Upper lobe of left lung (tissue), 6 donors: ENCODE measurements around the gene DAD1. TPM values are rescaled to one million over a fixed set of nuclear protein-coding genes. Genes with fewer than 3 reads are reported as not detected.

Experiments
- ATAC-seq, 2 donors: fragments of 200-7000 bp; cut with Tn5 transposase; one replicate each; pipeline ENCODE4 v1.9.1; 2022; ENCODE audit warnings: mild to moderate bottlenecking in 2 of 2, moderate library complexity in 2 of 2; ENCODE audit not compliant: low FRiP score in 2 of 2
- DNase-seq, 2 donors: peaks; one replicate each; pipeline ENCODE4 v3.0.0-alpha.2; 2019 to 2020
- H3K27ac ChIP-seq, 4 donors: fragments of 200-600 bp; sonication (generic); one replicate each; pipeline ENCODE4 v1.5.1; 2016 to 2019
- H3K27me3 ChIP-seq, 4 donors: fragments of 200-600 bp; sonication (generic); one replicate each; pipeline ENCODE4 v1.5.1; 2017 to 2019
- H3K36me3 ChIP-seq, 4 donors: fragments of 200-600 bp; sonication (generic); one replicate each; pipeline ENCODE4 v1.5.1; 2016 to 2019
- H3K4me1 ChIP-seq, 4 donors: fragments of 200-600 bp; sonication (generic); one replicate each; pipeline ENCODE4 v1.5.1; 2018 to 2019
- H3K4me3 ChIP-seq, 4 donors: fragments of 200-600 bp; sonication (generic); one replicate each; pipeline ENCODE4 v1.5.1; 2017 to 2019; ENCODE audit warnings: mild to moderate bottlenecking in 2 of 4, moderate library complexity in 1 of 4
- H3K9me3 ChIP-seq, 4 donors: fragments of 200-600 bp; sonication (generic); one replicate each; pipeline ENCODE4 v1.5.1; 2018 to 2019
- EP300 ChIP-seq, 4 donors: sonication (generic); formaldehyde crosslinking; IDR thresholded peaks; one replicate each; pipeline ENCODE4 v1.5.1; 2017; ENCODE audit warnings: antibody characterized with exemption in 4 of 4, control low read depth in 2 of 4
- POLR2A ChIP-seq, 4 donors: fragments of 450-650 bp; IDR thresholded peaks; one replicate each; pipeline ENCODE4 v1.5.1; 2016 to 2017; ENCODE audit warnings: antibody characterized with exemption in 4 of 4, mild to moderate bottlenecking in 2 of 4
- POLR2AphosphoS5 ChIP-seq, 2 donors: sonication (generic); formaldehyde crosslinking; IDR thresholded peaks; one replicate each; pipeline ENCODE4 v1.5.1; 2017; ENCODE audit warnings: antibody characterized with exemption in 2 of 2
- WGBS, 2 donors: methylation state at CpG; one replicate each; pipeline ENCODE4 v1.1.5; 2017 to 2018; 5-methylcytosine and 5-hydroxymethylcytosine counted together
- total RNA-seq, 6 donors: library from RNA; depleted of rRNA in 4 of 6; stranded (reverse); fragments of >200 nt in 4 of 6; gene quantifications; one replicate each; pipeline versions ENCODE4 v1.1.0 to v1.2.1, GENCODE V29; 2016 to 2021
- TF ChIP-seq, protein P1 (sequence below), 6 experiments: fragments of 450-650 bp in 4 of 6; fragments of 200-600 bp in 2 of 6; sonication (generic) in 2 of 6; IDR thresholded peaks; one replicate each; pipeline ENCODE4 v1.5.1; 2016 to 2019; ENCODE audit warnings: antibody characterized with exemption in 6 of 6
- donor health status: DM: no; HTN: no; CAD: no; lungs with moderate emphysema.
- donor health status: DM: no; HTN: yes; CAD: no; lungs with severe emphysema.

The DAD1 gene
- total RNA-seq, 6 donors from 2014 or later, result 8.4 to 188 (median 134) TPM

DNA sequence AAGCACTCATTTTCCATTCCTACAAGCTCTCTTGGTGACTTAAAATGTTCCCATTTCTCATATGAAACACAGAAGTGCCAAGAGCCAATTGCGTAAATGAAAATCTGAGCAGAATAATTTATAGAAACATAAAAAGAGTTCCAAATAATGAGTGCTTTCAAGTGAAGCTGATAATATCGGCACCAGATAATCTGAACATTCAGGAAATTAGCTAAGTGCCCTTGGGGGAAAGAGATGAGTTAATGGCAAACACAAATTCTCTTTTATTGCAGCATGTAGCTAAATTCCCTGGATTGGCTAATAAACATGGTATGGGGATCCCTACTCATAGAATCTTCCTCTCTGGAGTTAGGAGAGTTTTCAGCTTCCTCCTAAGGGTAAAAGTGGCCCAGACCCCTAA lies 46.7 kb downstream of the DAD1 start:
- no peak for TF ChIP-seq POLR2AphosphoS5 (IDR thresholded peaks at IDR 0.05)
- TF ChIP-seq POLR2A (IDR thresholded peaks at IDR 0.05), result no peak
- TF ChIP-seq EP300 (IDR thresholded peaks at IDR 0.05), result no peak
- TF ChIP-seq, protein P1, sequence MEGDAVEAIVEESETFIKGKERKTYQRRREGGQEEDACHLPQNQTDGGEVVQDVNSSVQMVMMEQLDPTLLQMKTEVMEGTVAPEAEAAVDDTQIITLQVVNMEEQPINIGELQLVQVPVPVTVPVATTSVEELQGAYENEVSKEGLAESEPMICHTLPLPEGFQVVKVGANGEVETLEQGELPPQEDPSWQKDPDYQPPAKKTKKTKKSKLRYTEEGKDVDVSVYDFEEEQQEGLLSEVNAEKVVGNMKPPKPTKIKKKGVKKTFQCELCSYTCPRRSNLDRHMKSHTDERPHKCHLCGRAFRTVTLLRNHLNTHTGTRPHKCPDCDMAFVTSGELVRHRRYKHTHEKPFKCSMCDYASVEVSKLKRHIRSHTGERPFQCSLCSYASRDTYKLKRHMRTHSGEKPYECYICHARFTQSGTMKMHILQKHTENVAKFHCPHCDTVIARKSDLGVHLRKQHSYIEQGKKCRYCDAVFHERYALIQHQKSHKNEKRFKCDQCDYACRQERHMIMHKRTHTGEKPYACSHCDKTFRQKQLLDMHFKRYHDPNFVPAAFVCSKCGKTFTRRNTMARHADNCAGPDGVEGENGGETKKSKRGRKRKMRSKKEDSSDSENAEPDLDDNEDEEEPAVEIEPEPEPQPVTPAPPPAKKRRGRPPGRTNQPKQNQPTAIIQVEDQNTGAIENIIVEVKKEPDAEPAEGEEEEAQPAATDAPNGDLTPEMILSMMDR (IDR thresholded peaks at IDR 0.05), result no peak

DNA sequence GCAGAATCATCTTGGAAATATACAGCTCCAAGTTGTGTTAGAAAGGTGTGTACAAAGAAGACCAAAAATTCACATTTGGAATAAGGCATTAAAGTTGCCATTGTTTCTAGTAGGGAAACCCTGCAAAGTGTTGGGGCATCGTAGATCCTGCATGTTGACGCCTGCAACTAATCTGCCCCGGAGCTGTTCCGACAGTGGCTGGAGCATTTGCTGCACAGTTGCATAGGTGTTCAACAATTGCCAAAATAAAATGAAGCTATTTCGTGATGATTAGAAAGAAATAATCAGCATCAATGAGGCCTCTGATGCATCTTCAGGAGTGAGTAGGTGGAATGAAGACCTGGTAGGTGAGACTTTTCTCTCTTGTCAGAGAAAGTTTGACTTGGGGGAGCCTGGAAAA lies 47.3 kb downstream of the DAD1 start:
- 93 to 94% methylated on average over 5 of the region's 5 CpGs for WGBS, 2 donors
- TF ChIP-seq EP300 (IDR thresholded peaks at IDR 0.05), result no peak
- TF ChIP-seq POLR2A (IDR thresholded peaks at IDR 0.05), result no peak
- no peak for TF ChIP-seq POLR2AphosphoS5 (IDR thresholded peaks at IDR 0.05)
- TF ChIP-seq, protein P1 (IDR thresholded peaks at IDR 0.05), result no peak

More for the DNA sequence above, 46.7 kb downstream of the DAD1 start:
- H3K36me3 ChIP-seq, result no peaks in the 10 kb centered on the region
- H3K27me3 ChIP-seq, result no peaks in the 10 kb centered on the region
- no peak for ATAC-seq
- no peak overlapping the region for H3K4me3 ChIP-seq
- peaks cover 0 to 9% (median 3%) of the 10 kb centered on the region in 4 donors for H3K4me1 ChIP-seq
- no peak overlapping the region for H3K27ac ChIP-seq
- H3K9me3 ChIP-seq, result no peaks in the 10 kb centered on the region
- no peak for DNase-seq
- 73 to 82% methylated on average over 2 of the region's 2 CpGs for WGBS, 2 donors

DNA sequence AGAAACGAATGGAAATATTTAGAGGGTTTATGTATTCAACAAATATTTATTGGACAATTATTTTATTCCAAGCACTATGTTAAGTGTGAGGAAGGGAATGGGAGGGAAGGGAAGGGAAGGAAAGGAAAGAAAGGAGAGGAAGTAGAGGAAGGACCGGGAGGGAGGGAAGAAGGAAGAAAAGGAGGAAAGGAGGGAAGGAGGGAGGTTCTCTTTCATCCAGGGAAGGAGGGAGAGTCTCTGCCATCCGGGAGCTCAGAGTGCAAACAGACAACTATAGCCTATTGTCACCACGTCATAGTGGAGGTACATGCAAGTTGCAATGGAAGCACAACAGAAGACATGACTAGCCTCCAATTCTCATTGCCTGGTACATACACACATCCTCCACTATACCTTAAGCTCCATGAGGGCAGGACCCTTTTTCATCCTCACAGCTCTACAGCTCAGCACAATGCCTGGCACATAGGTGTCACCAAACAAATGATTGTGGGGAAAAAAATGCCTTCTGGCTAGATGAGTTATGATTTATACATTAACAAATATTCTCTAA lies 48.1 kb downstream of the DAD1 start:
- TF ChIP-seq, protein P1 (IDR thresholded peaks at IDR 0.05), result no peak
- TF ChIP-seq POLR2A (IDR thresholded peaks at IDR 0.05) (no peak), POLR2AphosphoS5 (IDR thresholded peaks at IDR 0.05) (no peak), EP300 (IDR thresholded peaks at IDR 0.05) (no peak)
- WGBS, 2 donors, result 59 to 63% methylated on average over 4 of the region's 4 CpGs
- H3K27me3 ChIP-seq, result no peaks in the 10 kb centered on the region
- H3K36me3 ChIP-seq, result no peaks in the 10 kb centered on the region
- H3K4me3 ChIP-seq, result no peak overlapping the region
- ATAC-seq (no peak), DNase-seq (no peak)
- peaks cover 0 to 10% (median 2%) of the 10 kb centered on the region in 4 donors for H3K4me1 ChIP-seq
- H3K27ac ChIP-seq, result no peak overlapping the region
- H3K9me3 ChIP-seq, result no peaks in the 10 kb centered on the region

More for the DNA sequence above, 47.3 kb downstream of the DAD1 start:
- no peak for ATAC-seq
- no peaks in the 10 kb centered on the region for H3K9me3 ChIP-seq
- H3K4me1 ChIP-seq, result peaks cover 0 to 7% (median 2%) of the 10 kb centered on the region in 4 donors
- no peak for DNase-seq
- H3K36me3 ChIP-seq, result no peaks in the 10 kb centered on the region
- H3K27ac ChIP-seq, result no peak overlapping the region
- no peaks in the 10 kb centered on the region for H3K27me3 ChIP-seq
- H3K4me3 ChIP-seq, result no peak overlapping the region

DNA sequence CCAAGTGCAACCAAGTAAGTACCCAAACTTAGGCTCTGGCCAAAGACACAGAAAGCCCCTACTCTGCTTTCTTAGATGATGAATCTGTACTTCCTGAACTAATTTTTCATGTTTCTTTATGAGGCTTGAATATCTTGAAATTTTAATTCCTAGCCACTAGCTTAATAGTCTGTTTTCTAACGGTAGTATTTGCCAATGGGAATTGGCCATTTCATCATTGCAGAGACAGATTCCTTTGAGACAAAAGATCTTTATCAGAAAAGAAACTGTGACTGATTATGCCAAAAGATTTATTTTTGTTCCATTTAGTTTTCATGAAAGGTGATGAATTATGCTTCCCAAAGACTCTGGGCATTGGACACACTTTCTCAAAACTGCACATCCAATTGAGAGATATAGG lies 48.7 kb downstream of the DAD1 start:
- Histone ChIP-seq H3K36me3 (no peaks in the 10 kb centered on the region), H3K27ac (peak overlapping the region in 1 of 4 donors; percentile 23), H3K4me1 (peaks cover 0 to 10% (median 2%) of the 10 kb centered on the region in 4 donors), H3K4me3 (no peak overlapping the region), H3K27me3 (no peaks in the 10 kb centered on the region), H3K9me3 (no peaks in the 10 kb centered on the region)
- WGBS, 2 donors, result 21 to 33% methylated on average over 1 of the region's 1 CpG
- TF ChIP-seq, protein P1 (IDR thresholded peaks at IDR 0.05), result no peak
- TF ChIP-seq POLR2A (IDR thresholded peaks at IDR 0.05) (no peak), EP300 (IDR thresholded peaks at IDR 0.05) (no peak), POLR2AphosphoS5 (IDR thresholded peaks at IDR 0.05) (no peak)
- ATAC-seq (no peak), DNase-seq (no peak)

DNA sequence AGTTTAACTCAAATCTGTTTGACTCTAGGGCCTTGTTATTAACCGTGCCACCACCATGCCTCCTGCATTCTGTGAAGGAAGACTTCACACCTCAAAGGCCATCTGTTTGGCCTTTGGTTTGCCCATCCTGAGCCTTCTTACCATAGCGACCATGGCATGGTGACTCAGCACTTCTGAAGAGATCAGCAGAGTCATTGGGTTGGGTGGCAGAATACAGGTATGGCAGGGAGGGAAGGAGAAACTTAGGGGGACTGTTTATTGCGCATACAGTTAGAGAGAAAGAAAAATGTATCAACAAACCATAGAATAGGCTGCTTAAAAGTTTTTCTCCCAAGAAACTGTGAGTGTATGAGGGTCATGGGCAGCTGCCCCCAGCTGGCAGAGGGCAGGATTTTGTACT lies 49.2 kb downstream of the DAD1 start:
- ATAC-seq (no peak), DNase-seq (no peak)
- no peak for TF ChIP-seq EP300 (IDR thresholded peaks at IDR 0.05)
- TF ChIP-seq, protein P1 (IDR thresholded peaks at IDR 0.05), result no peak
- no peak for TF ChIP-seq POLR2AphosphoS5 (IDR thresholded peaks at IDR 0.05)
- TF ChIP-seq POLR2A (IDR thresholded peaks at IDR 0.05), result no peak
- Histone ChIP-seq H3K27ac (peak overlapping the region in 1 of 4 donors; percentile 23), H3K9me3 (no peaks in the 10 kb centered on the region), H3K27me3 (no peaks in the 10 kb centered on the region), H3K4me1 (peaks cover 0 to 10% (median 2%) of the 10 kb centered on the region in 4 donors), H3K4me3 (no peak overlapping the region), H3K36me3 (no peaks in the 10 kb centered on the region)
- 85 to 87% methylated on average over 3 of the region's 3 CpGs for WGBS, 2 donors
